Activated effector memory CD4-positive, alpha-beta T cell treated with anti-CD3 and anti-CD28 coated beads, Interleukin-2, amount 50 U/mL, for 16 hours (primary cell): ENCODE measurements around the gene SMOC1.

Source experiments
- DNase-seq: peaks from one replicate; pipeline ENCODE4 v3.0.0-alpha.2; 2020

Gene SMOC1

GRCh38 chr14:69987406-69988121, 108.3 kb downstream of the SMOC1 start:
- no peak for DNase-seq

GRCh38 chr14:69988979-69989378, 109.8 kb downstream of the SMOC1 start:
- DNase-seq, result no peak

GRCh38 chr14:69989622-69990021, 110.4 kb downstream of the SMOC1 start:
- DNase-seq, result no peak

GRCh38 chr14:69990323-69990722, 111.1 kb downstream of the SMOC1 start:
- DNase-seq, result no peak

DNA sequence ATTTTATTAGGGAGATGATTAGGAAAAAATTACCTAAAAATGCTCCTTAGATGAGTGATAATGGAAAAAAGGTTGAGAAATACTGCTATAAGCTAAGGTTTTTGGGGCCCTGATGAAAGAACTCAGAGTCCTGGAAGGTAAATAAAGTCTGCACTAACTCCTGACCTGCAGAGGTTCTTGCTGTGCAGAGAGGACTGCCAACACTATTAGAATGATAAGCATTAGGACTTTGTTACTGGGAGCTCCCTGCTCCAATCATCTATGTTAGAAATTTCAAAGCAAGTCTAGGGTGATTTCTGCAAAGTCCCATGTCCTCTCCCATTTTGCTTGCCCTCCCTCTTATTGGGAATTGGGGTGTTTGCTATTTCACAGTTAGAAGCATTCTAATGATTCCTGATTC, 112.2 kb downstream of the SMOC1 start:
- DNase-seq, result no peak

GRCh38 chr14:69992564-69992963, 113.3 kb downstream of the SMOC1 start:
- DNase-seq, result no peak

GRCh38 chr14:69993326-69993725, 114.1 kb downstream of the SMOC1 start:
- DNase-seq, result no peak

- DNase-seq, result no peak
Measured at GRCh38 chr14:69994002-69994401, 114.8 kb downstream of the SMOC1 start.

GRCh38 chr14:69996216-69996615, 117.0 kb downstream of the SMOC1 start:
- no peak for DNase-seq

GRCh38 chr14:69997849-69998248, 118.6 kb downstream of the SMOC1 start:
- DNase-seq, result no peak

DNA sequence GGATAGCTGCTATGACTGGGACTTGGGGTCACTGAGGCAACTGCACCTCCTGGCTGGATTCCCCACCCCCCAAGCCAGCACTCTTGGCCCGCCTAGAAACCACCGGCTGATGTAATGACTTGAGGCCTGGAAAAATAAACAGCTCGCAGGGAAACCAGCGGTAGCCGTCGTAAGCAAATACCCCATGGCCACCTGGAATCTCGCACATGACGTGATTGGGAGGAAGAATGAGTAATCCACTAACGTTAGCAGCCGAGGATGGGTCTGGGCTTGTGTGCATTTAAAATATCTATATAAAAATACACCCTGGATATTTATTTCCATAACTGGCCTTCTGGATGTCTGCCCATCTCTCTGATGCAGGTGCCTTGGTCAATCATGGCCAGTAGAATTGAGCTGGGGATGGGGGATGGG, 120.1 kb downstream of the SMOC1 start:
- no peak for DNase-seq

GRCh38 chr14:70000601-70001000, 121.4 kb downstream of the SMOC1 start:
- no peak for DNase-seq

DNA sequence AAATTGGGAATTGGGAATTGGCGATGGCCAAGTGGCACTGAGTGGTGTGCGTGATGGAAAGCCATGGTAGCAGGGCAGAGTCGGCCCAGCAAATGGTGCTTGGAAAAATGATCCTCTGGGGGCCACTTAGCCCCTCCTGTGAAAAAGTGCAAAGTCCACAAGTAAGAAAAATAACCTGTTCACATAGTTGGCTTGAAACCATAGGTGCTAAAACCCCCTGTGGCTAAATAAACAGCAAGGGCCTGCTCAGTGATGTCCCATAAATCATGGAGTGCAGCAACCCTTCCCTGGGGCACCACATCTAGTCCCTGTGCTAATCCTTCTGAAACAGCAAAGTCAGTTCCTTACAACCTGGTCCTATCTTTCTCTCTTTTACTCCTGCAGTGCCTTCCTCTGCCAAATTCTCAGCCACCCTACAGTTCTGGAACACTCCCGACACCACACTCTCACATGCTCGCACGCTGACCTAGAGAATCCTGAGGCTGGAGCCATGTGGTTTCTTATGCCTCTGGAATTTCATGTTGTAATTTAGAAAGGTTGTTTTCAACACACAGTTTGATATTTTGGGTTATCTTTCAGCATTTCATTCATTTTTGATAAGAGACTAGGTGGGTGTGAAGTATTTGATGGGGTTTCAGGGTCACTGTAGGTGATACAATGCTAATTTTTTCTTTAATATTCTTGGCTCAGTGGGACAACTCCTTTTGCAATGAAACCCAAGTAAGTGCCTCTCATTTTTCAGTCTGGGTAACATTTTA, 123.6 kb downstream of the SMOC1 start:
- no peak for DNase-seq

GRCh38 chr14:70004791-70005190, 125.6 kb downstream of the SMOC1 start:
- DNase-seq, result no peak

GRCh38 chr14:70005281-70005805, 126.1 kb downstream of the SMOC1 start:
- DNase-seq, result no peak

GRCh38 chr14:70006699-70007098, 127.5 kb downstream of the SMOC1 start:
- DNase-seq, result no peak

- DNase-seq, result no peak
Measured at GRCh38 chr14:70008284-70009262, 129.4 kb downstream of the SMOC1 start.

DNA sequence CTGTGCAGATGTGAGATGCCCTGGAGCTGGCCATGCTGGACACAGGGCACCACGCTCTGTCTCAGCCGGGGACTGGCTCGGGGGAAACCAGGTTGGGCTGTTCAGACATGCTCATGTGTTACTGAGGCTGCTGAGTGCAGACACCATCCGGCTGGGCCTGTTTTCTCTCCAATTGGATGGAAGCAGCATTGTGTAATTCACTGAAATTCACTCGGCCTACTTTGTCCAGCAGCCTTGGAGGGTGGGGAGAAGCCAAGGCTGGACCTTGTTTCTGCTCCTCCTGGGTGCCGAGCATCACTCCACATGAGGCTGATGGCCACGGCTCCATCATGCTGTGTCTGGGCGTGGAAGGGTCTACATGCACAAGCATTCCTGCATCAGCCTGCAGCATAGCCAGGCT, 130.7 kb downstream of the SMOC1 start:
- no peak for DNase-seq

GRCh38 chr14:70011098-70011497, 131.9 kb downstream of the SMOC1 start:
- no peak for DNase-seq

DNA sequence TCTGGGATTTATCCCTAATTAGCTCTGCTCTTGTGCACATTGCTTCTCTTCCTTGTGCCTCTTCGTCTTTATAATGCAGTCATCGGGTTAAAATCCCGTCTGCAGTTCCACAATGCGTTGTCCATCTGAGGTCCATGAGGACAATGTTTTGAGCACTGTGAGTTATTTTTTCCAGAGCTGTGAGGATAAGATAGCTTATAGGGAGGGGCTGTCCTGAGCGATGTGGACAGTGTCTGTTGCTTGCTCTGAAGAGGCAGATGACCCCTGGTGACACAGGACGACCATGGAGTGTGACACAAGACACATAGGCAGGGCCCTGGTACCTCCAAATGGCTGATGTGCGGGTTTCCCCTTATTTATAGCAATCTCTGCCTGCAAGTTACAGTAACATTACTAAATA, 132.5 kb downstream of the SMOC1 start:
- DNase-seq, result no peak

DNA sequence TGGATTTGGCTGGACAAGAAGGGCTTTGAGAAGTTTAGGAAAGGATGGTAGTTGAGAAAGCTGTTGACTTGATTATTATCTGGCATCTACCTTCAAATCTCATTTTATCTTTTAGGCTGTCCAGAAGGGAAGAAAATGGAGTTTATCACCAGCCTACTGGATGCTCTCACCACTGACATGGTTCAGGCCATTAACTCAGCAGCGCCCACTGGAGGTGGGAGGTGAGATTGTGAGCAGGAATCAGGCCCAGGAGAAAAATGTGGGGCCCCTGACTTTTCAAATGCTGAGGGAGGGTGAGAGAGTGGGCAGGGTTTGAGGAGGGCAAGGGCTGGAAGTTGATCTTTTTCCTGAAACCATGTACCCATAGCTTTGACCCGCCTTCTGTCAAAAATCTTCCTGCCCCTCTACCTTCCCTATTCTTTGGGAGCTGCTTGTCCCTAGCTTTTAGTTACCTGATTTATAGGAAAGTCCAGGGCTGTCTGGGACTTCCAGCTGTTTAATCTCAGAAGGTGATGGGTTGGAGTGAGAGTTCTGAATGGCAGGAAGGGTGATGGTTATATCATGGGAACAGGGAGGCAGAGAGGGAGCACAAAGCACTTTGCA, 134.2 kb downstream of the SMOC1 start:
- DNase-seq, result no peak

GRCh38 chr14:70014406-70015095, 135.3 kb downstream of the SMOC1 start:
- DNase-seq, result no peak
